Measurements from ENCODE around the gene ZSWIM4.

GRCh38 chr19:13861714-13862531, 66.7 kb downstream of the ZSWIM4 start:
- TF ChIP-seq SIN3A (IDR thresholded peaks at IDR 0.05; ENCODE audit: borderline replicate concordance, low read depth, low read length) (peak; percentile 49; the same call in 1 of the 2 replicates), CTCF (IDR thresholded peaks at IDR 0.05) (peak; percentile 91), POLR2AphosphoS5 (IDR thresholded peaks at IDR 0.05; ENCODE audit: low read depth, low read length) (peak; percentile 58)

All from SK-N-SH (cell line).